Glutamatergic neuron (in vitro differentiated cells): ENCODE results near the gene HS3ST6. TPM values are rescaled to one million over a fixed set of nuclear protein-coding genes. Genes with fewer than 3 reads are reported as not detected.

Experiments used
- DNase-seq: peaks from one replicate; pipeline ENCODE4 v3.0.0; 2022
- H3K27ac Mint-ChIP-seq: one replicate; pipeline ENCODE4 v1.8.0; 2020; ENCODE audit warnings: mild to moderate bottlenecking, mixed read lengths, inconsistent platforms; ENCODE audit not compliant: unreplicated experiment
- H3K27me3 Mint-ChIP-seq: one replicate; pipeline ENCODE4 v1.8.0; 2020; ENCODE audit warnings: mild to moderate bottlenecking, moderate library complexity, mixed read lengths, inconsistent platforms; ENCODE audit not compliant: unreplicated experiment
- H3K36me3 Mint-ChIP-seq: one replicate; pipeline ENCODE4 v1.8.0; 2020; ENCODE audit warnings: mild to moderate bottlenecking, mixed read lengths, inconsistent platforms; ENCODE audit not compliant: unreplicated experiment
- H3K4me1 Mint-ChIP-seq: one replicate; pipeline ENCODE4 v1.8.0; 2020; ENCODE audit warnings: mild to moderate bottlenecking, low read depth, mixed read lengths, inconsistent platforms; ENCODE audit not compliant: unreplicated experiment
- H3K4me3 Mint-ChIP-seq: one replicate; pipeline ENCODE4 v1.8.0; 2020; ENCODE audit warnings: mild to moderate bottlenecking, mixed read lengths, inconsistent platforms; ENCODE audit not compliant: unreplicated experiment
- H3K9me3 Mint-ChIP-seq: one replicate; pipeline ENCODE4 v1.8.0; 2020; ENCODE audit warnings: mild to moderate bottlenecking, moderate library complexity, mixed read lengths, inconsistent platforms; ENCODE audit not compliant: unreplicated experiment
- CTCF ChIP-seq: fragments of 200-600 bp; sonication (generic); IDR thresholded peaks from one replicate; pipeline ENCODE4 v1.5.0; 2021; ENCODE audit not compliant: partially characterized antibody, unreplicated experiment
- total RNA-seq: library from RNA; stranded (reverse); fragmentation: NEBNext Ultra II Directional; extraction: Animal tissue kit (Norgen Biotek cat#: 25700); gene quantifications from one replicate; pipeline ENCODE4 v1.2.1, GENCODE V29; 2021; ENCODE audit not compliant: unreplicated experiment

The HS3ST6 gene
- total RNA-seq, 1 donor from 2014 or later, result 7.8 TPM

- H3K9me3 Mint-ChIP-seq, result peaks cover 1% of the 10 kb centered on the region
- peaks cover 7% of the 10 kb centered on the region for H3K27me3 Mint-ChIP-seq
- H3K36me3 Mint-ChIP-seq, result no peaks in the 10 kb centered on the region
- no peak overlapping the region for H3K4me3 Mint-ChIP-seq
- TF ChIP-seq CTCF, result no peak
- peaks cover 2% of the 10 kb centered on the region for H3K4me1 Mint-ChIP-seq
- DNase-seq, result no peak
- no peak overlapping the region for H3K27ac Mint-ChIP-seq
These were observed 12.0 kb downstream of the HS3ST6 start for GRCh38 chr16:1906055-1906845.

GRCh38 chr16:1903845-1904840, 14.1 kb downstream of the HS3ST6 start:
- H3K4me1 Mint-ChIP-seq, result peaks cover 2% of the 10 kb centered on the region
- DNase-seq, result no peak
- no peak for TF ChIP-seq CTCF
- H3K36me3 Mint-ChIP-seq, result no peaks in the 10 kb centered on the region
- H3K27me3 Mint-ChIP-seq, result peaks cover 4% of the 10 kb centered on the region
- no peak overlapping the region for H3K27ac Mint-ChIP-seq
- peaks cover 1% of the 10 kb centered on the region for H3K9me3 Mint-ChIP-seq
- H3K4me3 Mint-ChIP-seq, result no peak overlapping the region

- DNase-seq, result no peak
- H3K9me3 Mint-ChIP-seq, result peaks cover 1% of the 10 kb centered on the region
- TF ChIP-seq CTCF, result no peak
- no peaks in the 10 kb centered on the region for H3K4me1 Mint-ChIP-seq
- H3K27ac Mint-ChIP-seq, result no peak overlapping the region
- no peaks in the 10 kb centered on the region for H3K36me3 Mint-ChIP-seq
- no peak overlapping the region for H3K4me3 Mint-ChIP-seq
- H3K27me3 Mint-ChIP-seq, result peaks cover 2% of the 10 kb centered on the region
These were observed 15.0 kb downstream of the HS3ST6 start for GRCh38 chr16:1903220-1903574.

GRCh38 chr16:1902547-1903219, 15.5 kb downstream of the HS3ST6 start:
- Mint-ChIP-seq H3K36me3 (no peaks in the 10 kb centered on the region), H3K27me3 (peaks cover 3% of the 10 kb centered on the region), H3K4me3 (no peak overlapping the region), H3K9me3 (peaks cover 1% of the 10 kb centered on the region), H3K4me1 (no peaks in the 10 kb centered on the region), H3K27ac (no peak overlapping the region)
- no peak for TF ChIP-seq CTCF
- no peak for DNase-seq
